HEK293T (cell line): ENCODE results near the gene GABBR2.
"Not testable (repeated sequence)": the region's sequence is repeated elsewhere in the genome, so short reads cannot be mapped to it uniquely, and the experiment has no call there.

Source experiments
- CTCF ChIA-PET: fragments of 350-600 bp; formaldehyde crosslinking; extraction: SDS; loops from one replicate; lab custom pipeline; 2021; ENCODE audit warnings: antibody characterized with exemption, inconsistent platforms; lab: Yijun Ruan, JAX
- POLR2A ChIA-PET: fragments of 350-600 bp; formaldehyde crosslinking; extraction: SDS; loops from one replicate; lab custom pipeline; 2020; ENCODE audit warnings: antibody characterized with exemption, inconsistent platforms; lab: Yijun Ruan, JAX
- DNase-seq: peaks from one replicate; pipeline ENCODE4 v3.0.0; 2012; ENCODE audit warnings: mixed read lengths; ENCODE audit errors: extremely low spot score
- ARNT ChIP-seq: fragments of 450-650 bp; IDR thresholded peaks from 2 replicates; pipeline ENCODE4 v1.6.1; 2017; ENCODE audit warnings: mild to moderate bottlenecking
- BHLHE40 ChIP-seq: fragments of 450-650 bp; IDR thresholded peaks from 2 replicates; pipeline ENCODE4 v1.6.1; 2016; ENCODE audit warnings: mild to moderate bottlenecking, moderate library complexity, borderline replicate concordance
- CTBP1 ChIP-seq: fragments of 450-650 bp; IDR thresholded peaks from 2 replicates; pipeline ENCODE4 v1.6.1; 2016; ENCODE audit warnings: borderline replicate concordance
- ELF4 ChIP-seq: fragments of 450-650 bp; IDR thresholded peaks from 2 replicates; pipeline ENCODE4 v1.6.1; 2017; ENCODE audit warnings: antibody characterized with exemption
- FOXA1 ChIP-seq: fragments of 450-650 bp; IDR thresholded peaks from 2 replicates; pipeline ENCODE4 v1.6.1; 2016; ENCODE audit warnings: mild to moderate bottlenecking
- FOXK2 ChIP-seq: fragments of 450-650 bp; IDR thresholded peaks from 2 replicates; pipeline ENCODE4 v1.6.1; 2016; ENCODE audit warnings: mild to moderate bottlenecking
- FOXM1 ChIP-seq: fragments of 450-650 bp; IDR thresholded peaks from 2 replicates; pipeline ENCODE4 v1.6.1; 2017; ENCODE audit warnings: mild to moderate bottlenecking, borderline replicate concordance
- HDGF ChIP-seq: fragments of 450-650 bp; IDR thresholded peaks from 2 replicates; pipeline ENCODE4 v1.6.1; 2017; ENCODE audit warnings: antibody characterized with exemption, borderline replicate concordance
- L3MBTL2 ChIP-seq: fragments of 450-650 bp; conservative IDR thresholded peaks from 2 replicates; pipeline ENCODE4 v1.6.1; 2016; ENCODE audit warnings: mild to moderate bottlenecking
- LEF1 ChIP-seq: fragments of 450-650 bp; IDR thresholded peaks from 2 replicates; pipeline ENCODE4 v1.6.1; 2017; ENCODE audit warnings: mild to moderate bottlenecking, borderline replicate concordance
- NFRKB ChIP-seq: fragments of 450-650 bp; IDR thresholded peaks from 2 replicates; pipeline ENCODE4 v1.6.1; 2016; ENCODE audit warnings: mild to moderate bottlenecking, moderate library complexity
- SP1 ChIP-seq: fragments of 450-650 bp; IDR thresholded peaks from 2 replicates; pipeline ENCODE4 v1.6.1; 2017
- SUZ12 ChIP-seq: fragments of 450-650 bp; IDR thresholded peaks from 2 replicates; pipeline ENCODE4 v1.6.1; 2016; ENCODE audit warnings: mild to moderate bottlenecking
- TARDBP ChIP-seq: fragments of 450-650 bp; IDR thresholded peaks from 2 replicates; pipeline ENCODE4 v1.6.1; 2016
- ZNF384 ChIP-seq: fragments of 450-650 bp; IDR thresholded peaks from 2 replicates; pipeline ENCODE4 v1.6.1; 2016
- TF ChIP-seq, protein P1 (sequence below): fragments of 450-650 bp; IDR thresholded peaks from 2 replicates; pipeline ENCODE4 v1.6.1; 2016

Gene GABBR2

DNA sequence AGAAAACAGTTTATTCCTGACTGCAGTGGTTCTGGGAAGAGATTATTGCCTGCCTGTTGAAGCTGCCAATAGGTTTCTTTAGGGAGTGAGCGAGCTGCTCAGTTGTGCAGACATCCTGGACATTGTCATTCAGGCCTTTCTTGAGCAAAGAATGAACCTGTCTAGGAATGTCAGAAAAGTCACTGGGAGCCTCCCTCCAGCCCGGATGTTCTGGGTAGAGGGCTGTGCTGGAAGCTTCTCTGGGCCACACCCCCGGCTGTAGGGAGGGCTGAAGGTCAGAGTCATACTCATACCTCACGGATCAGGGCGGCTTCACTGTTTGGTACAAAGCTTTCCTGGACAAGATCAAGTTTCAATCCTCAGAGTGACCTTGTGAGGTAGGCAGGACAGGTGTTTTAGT lies 419.9 kb downstream of the GABBR2 start:
- CTCF ChIA-PET, result interaction anchor here (0.7 kb wide), 1 partner anchor 15 kb away, joined by 3 read pairs; no protein-coding TSS in a partner anchor
- POLR2A ChIA-PET, result no interaction called here
- no peak for DNase-seq
- no peak for TF ChIP-seq L3MBTL2
- no peak for TF ChIP-seq CTBP1
- TF ChIP-seq FOXA1, result no peak
- TF ChIP-seq SP1, result no peak
- TF ChIP-seq, protein P1, sequence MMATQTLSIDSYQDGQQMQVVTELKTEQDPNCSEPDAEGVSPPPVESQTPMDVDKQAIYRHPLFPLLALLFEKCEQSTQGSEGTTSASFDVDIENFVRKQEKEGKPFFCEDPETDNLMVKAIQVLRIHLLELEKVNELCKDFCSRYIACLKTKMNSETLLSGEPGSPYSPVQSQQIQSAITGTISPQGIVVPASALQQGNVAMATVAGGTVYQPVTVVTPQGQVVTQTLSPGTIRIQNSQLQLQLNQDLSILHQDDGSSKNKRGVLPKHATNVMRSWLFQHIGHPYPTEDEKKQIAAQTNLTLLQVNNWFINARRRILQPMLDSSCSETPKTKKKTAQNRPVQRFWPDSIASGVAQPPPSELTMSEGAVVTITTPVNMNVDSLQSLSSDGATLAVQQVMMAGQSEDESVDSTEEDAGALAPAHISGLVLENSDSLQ, result no peak
- no peak for TF ChIP-seq SUZ12
- TF ChIP-seq ZNF384, result no peak
- no peak for TF ChIP-seq ELF4
- no peak for TF ChIP-seq BHLHE40
- TF ChIP-seq FOXM1, result no peak
- no peak for TF ChIP-seq ARNT
- no peak for TF ChIP-seq NFRKB

DNA sequence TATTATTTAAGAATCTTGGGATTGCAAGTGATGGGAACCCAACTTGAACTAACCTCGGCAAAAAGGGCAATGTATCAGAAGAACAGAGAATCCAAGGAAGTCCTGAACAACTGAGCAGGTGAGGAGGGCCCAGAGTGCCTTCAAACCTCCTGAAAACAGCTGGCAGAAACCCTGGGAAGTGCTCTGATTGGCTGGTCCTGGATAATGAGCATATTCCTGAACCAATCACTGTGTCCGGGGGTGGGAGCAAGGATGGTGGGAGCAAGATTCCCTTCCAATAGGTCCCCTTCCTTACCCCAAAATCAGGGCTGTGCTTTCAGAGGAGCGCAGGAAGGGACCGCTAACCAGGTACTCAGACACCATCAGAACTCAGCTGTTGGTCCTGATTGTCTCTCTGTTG lies 421.4 kb downstream of the GABBR2 start:
- ChIA-PET CTCF (no interaction called here), POLR2A (no interaction called here)
- no peak for TF ChIP-seq ARNT
- TF ChIP-seq, protein P1, result peak; percentile 86
- DNase-seq, result peak; percentile 47

DNA sequence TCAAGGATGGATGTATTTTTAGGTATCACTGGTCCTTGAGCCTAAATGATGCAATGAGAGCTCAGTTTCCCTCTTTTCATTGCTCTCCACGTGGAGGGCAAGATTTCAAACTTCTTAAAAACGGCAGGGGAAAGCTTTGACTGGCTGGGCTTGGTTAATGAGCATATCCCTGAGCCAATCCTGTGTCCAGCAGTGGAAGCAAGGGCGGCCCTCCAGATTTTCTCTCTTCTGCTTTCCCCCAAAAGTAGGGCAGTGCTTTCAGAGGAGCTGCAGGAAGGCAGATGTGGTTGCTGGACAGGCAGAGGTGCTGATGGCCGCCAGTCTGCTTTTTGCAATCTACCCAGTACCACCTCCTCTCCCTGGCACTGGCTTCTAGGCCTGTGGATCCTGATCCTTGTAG lies 423.3 kb downstream of the GABBR2 start:
- POLR2A ChIA-PET, result no interaction called here
- no peak for DNase-seq
- CTCF ChIA-PET, result interaction anchor here (0.6 kb wide), 1 partner anchor 916 kb away, joined by 3 read pairs; no protein-coding TSS in a partner anchor
- no peak for TF ChIP-seq ARNT
- TF ChIP-seq, protein P1, result peak; percentile 55

DNA sequence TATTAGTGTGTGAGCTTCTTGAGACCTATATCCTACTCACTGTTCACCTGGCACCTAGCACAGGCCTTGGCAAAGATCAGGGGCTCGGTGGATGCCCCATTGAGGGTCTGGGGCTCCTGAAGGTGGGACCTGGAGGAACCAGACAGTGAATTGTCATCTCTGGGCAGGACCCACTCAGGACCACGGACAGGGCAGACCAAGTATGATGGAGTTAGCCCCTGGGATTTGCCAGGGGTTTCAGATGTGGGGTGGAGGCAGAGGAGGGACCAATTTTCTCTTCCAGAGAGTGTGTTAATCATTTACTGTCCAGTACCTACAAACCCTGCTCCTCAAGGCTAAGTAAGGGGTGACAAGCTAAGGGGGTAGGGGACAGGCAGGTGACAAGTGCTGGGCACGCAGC lies 424.0 kb downstream of the GABBR2 start:
- CTCF ChIA-PET, result interaction anchor here (0.6 kb wide), 1 partner anchor 917 kb away, joined by 3 read pairs; no protein-coding TSS in a partner anchor
- TF ChIP-seq HDGF (no peak), SP1 (no peak), L3MBTL2 (no peak), ARNT (no peak), BHLHE40 (no peak), ELF4 (no peak), SUZ12 (no peak), FOXM1 (no peak), ZNF384 (no peak), CTBP1 (no peak), LEF1 (no peak)
- TF ChIP-seq, protein P1, result no peak
- POLR2A ChIA-PET, result no interaction called here
- no peak for DNase-seq

DNA sequence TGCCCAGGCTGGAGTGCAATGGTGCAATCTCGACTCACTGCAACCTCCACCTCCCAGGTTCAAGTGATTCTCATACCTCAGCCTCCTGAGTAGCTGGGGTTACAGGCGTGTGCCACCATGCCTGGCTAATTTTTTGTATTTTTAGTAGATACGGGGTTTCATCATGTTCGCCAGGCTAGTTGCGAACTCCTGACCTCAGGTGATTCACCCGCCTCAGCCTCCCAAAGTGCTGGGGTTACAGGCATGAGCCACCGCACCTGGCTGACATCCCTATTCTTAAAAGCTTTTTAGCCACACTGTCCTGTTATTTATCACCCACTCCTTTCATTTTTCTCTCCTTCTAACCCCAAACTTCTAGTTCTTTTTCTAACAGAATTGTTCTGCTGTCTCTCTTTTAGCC lies 425.6 kb downstream of the GABBR2 start:
- POLR2A ChIA-PET, DNase-seq: not testable (repeated sequence)
- CTCF ChIA-PET, result interaction anchor here (0.7 kb wide), 1 partner anchor 395 kb away, joined by 5 read pairs; no protein-coding TSS in a partner anchor

DNA sequence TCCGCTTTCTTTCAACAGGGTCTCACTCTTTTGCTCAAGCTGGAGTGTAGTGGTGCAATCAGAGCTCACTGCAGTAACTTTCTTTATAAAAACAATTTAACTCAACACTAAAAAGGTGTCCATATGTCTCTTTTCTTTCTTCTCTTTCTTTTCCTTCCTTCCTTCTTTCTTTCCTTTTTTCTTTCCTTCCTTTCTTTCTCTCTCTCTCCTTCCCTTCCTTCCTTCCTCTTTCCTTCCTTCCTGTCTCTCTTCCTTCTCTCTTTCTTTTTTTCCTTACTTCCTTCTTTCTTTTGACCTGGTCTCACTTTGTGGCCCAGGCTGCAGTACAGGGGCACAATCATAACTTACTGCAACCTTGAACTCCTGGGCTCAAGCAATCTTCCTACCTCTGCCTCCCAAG lies 427.5 kb downstream of the GABBR2 start:
- ChIA-PET POLR2A (interaction anchor here (0.7 to 0.9 kb wide), 2 partner anchors 163 to 452 kb away, joined by 3 read pairs; partner anchors contain the start of gene TRIM14), CTCF (no interaction called here)
- no peak for DNase-seq
- TF ChIP-seq SUZ12 (no peak), SP1 (no peak), HDGF (no peak), TARDBP (no peak), FOXA1 (no peak), CTBP1 (no peak), NFRKB (no peak), ELF4 (no peak), ZNF384 (no peak), FOXK2 (no peak), FOXM1 (no peak), LEF1 (no peak), L3MBTL2 (no peak), BHLHE40 (no peak), ARNT (no peak)
- TF ChIP-seq, protein P1, result no peak
